ENCODE data around the gene LTO1. TPM values are rescaled to one million over a fixed set of nuclear protein-coding genes. Genes with fewer than 3 reads are reported as not detected.

The LTO1 gene
- total RNA-seq (2021; fragmentation: NEBNext Ultra II Directional; extraction: Animal tissue kit (Norgen Biotek cat#: 25700)) = 10 to 100 TPM; 23.2 to 28.5 (median 25.6) TPM
- long read RNA-seq, transcript LTO1-201 (5 exons, 2,478 nt) = major isoform, 11 of 106 reads
- long read RNA-seq, partial matches to known transcripts = 0 of 106 reads
- long read RNA-seq, other reads (novel, unspliced or antisense) = 89 of 106 reads

- peaks cover 43% of the 10 kb centered on the region for H3K4me1 Mint-ChIP-seq (ENCODE audit: low read depth)
- peak within 1 kb of the TSS; percentile 99 for H3K27ac Mint-ChIP-seq
- DNase-seq = peak; percentile 92
- TF ChIP-seq CTCF (IDR thresholded peaks at IDR 0.05) = no peak; the same call in 1 of the 2 replicates
- peaks cover 18% of the 10 kb centered on the region for H3K36me3 Mint-ChIP-seq (ENCODE audit: low read depth)
- H3K4me3 Mint-ChIP-seq = peak within 1 kb of the TSS; percentile 99
- H3K27me3 Mint-ChIP-seq (ENCODE audit: insufficient read depth) = no peaks in the 10 kb centered on the region; the same call in 1 of the 2 replicates
- H3K9me3 Mint-ChIP-seq = no peaks in the 10 kb centered on the region
These were observed at the start of gene LTO1 for GRCh38 chr11:69674886-69675714. TSS of gene LTO1 (minus strand) at chr11:69675353. CDS start at chr11:69675239, 114 bp downstream.

GRCh38 chr11:69721745-69722144 is 46.6 kb upstream of the LTO1 start:
- Mint-ChIP-seq H3K27ac (no peak overlapping the region), H3K4me1 (ENCODE audit: low read depth) (peaks cover 7% of the 10 kb centered on the region), H3K27me3 (ENCODE audit: insufficient read depth) (peaks cover 66% of the 10 kb centered on the region), H3K4me3 (no peak overlapping the region), H3K36me3 (ENCODE audit: low read depth) (no peaks in the 10 kb centered on the region), H3K9me3 (no peaks in the 10 kb centered on the region)
- DNase-seq = no peak
- TF ChIP-seq CTCF (IDR thresholded peaks at IDR 0.05) = peak; percentile 60; the same call in 1 of the 2 replicates

DNA sequence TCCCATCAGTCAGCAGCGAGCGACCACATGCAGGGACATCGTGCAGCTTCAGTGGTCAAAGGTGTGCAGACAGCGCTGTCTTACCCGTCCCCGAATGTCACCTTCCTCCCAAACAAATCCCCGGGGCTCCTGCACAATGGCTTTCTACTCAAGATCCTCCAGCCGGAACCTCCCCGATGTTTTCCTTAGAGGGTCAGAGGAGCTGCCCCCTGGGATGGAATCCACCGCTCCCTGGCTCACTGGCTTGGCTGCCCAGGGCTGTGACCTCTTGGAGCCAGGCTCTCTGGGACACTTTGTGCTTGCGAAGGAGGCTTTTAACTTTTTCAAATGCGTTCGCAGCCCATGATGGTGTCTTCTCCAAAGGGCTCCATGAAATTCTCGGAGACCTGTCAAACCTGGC is 46.0 kb upstream of the LTO1 start:
- Mint-ChIP-seq H3K4me1 (ENCODE audit: low read depth) (peaks cover 5% of the 10 kb centered on the region), H3K27ac (no peak overlapping the region), H3K4me3 (no peak overlapping the region), H3K36me3 (ENCODE audit: low read depth) (no peaks in the 10 kb centered on the region), H3K27me3 (ENCODE audit: insufficient read depth) (peaks cover 63% of the 10 kb centered on the region), H3K9me3 (no peaks in the 10 kb centered on the region)
- no peak for DNase-seq
- TF ChIP-seq CTCF (IDR thresholded peaks at IDR 0.05) = no peak

GRCh38 chr11:69718912-69719311 is 43.8 kb upstream of the LTO1 start:
- Mint-ChIP-seq H3K27me3 (ENCODE audit: insufficient read depth) (peaks cover 65% of the 10 kb centered on the region), H3K9me3 (no peaks in the 10 kb centered on the region)
- TF ChIP-seq CTCF (IDR thresholded peaks at IDR 0.05) = no peak

GRCh38 chr11:69718147-69718546 is 43.0 kb upstream of the LTO1 start:
- no peaks in the 10 kb centered on the region for H3K9me3 Mint-ChIP-seq
- peak; percentile 7 for DNase-seq
- H3K36me3 Mint-ChIP-seq (ENCODE audit: low read depth) = no peaks in the 10 kb centered on the region
- no peak overlapping the region for H3K4me3 Mint-ChIP-seq
- no peaks in the 10 kb centered on the region for H3K4me1 Mint-ChIP-seq (ENCODE audit: low read depth)
- no peak overlapping the region for H3K27ac Mint-ChIP-seq
- peaks cover 60% of the 10 kb centered on the region for H3K27me3 Mint-ChIP-seq (ENCODE audit: insufficient read depth)
- TF ChIP-seq CTCF (IDR thresholded peaks at IDR 0.05) = peak; percentile 81

More at GRCh38 chr11:69718912-69719311, 43.8 kb upstream of the LTO1 start:
- Mint-ChIP-seq H3K36me3 (ENCODE audit: low read depth) (no peaks in the 10 kb centered on the region), H3K27ac (no peak overlapping the region), H3K4me1 (ENCODE audit: low read depth) (no peaks in the 10 kb centered on the region), H3K4me3 (no peak overlapping the region)
- no peak for DNase-seq
